Epithelial cell of esophagus (primary cell): ENCODE data around the gene RNF17.
"Not testable (repeated sequence)": the region's sequence is repeated elsewhere in the genome, so short reads cannot be mapped to it uniquely, and the experiment has no call there.

Source experiments
- DNase-seq: peaks from one replicate; pipeline ENCODE4 v3.0.0; 2010; ENCODE audit warnings: low read depth
- H3K4me3 ChIP-seq: 2 replicates; pipeline ENCODE4 v1.5.1; 2011; ENCODE audit warnings: mild to moderate bottlenecking, low read length, control low read depth
- CTCF ChIP-seq: IDR thresholded peaks from 2 replicates; pipeline ENCODE4 v1.5.1; 2011; ENCODE audit warnings: low read depth, mild to moderate bottlenecking, low read length, control low read depth, inconsistent platforms; ENCODE audit not compliant: insufficient read depth; ENCODE audit errors: missing control alignments

RNF17 gene

GRCh38 chr13:24827799-24828198, 63.8 kb downstream of the RNF17 start:
- peak; percentile 65 for DNase-seq
- TF ChIP-seq CTCF = no peak

GRCh38 chr13:24834902-24835510, 71.0 kb downstream of the RNF17 start:
- no peak overlapping the region for H3K4me3 ChIP-seq
- DNase-seq = no peak
- TF ChIP-seq CTCF = no peak

More at GRCh38 chr13:24827799-24828198, 63.8 kb downstream of the RNF17 start:
- no peak overlapping the region for H3K4me3 ChIP-seq

GRCh38 chr13:24837528-24837927, 73.6 kb downstream of the RNF17 start:
- DNase-seq = not testable (repeated sequence)

GRCh38 chr13:24842549-24843274, 78.7 kb downstream of the RNF17 start:
- peak; percentile 67 for DNase-seq
- H3K4me3 ChIP-seq = no peak overlapping the region
- TF ChIP-seq CTCF = no peak

More at GRCh38 chr13:24837528-24837927, 73.6 kb downstream of the RNF17 start:
- H3K4me3 ChIP-seq = not testable (repeated sequence)

- peak; percentile 92 for DNase-seq
- H3K4me3 ChIP-seq = no peak overlapping the region
- no peak for TF ChIP-seq CTCF
Observed at GRCh38 chr13:24851546-24851945, 87.6 kb downstream of the RNF17 start.

GRCh38 chr13:24854311-24854710, 90.3 kb downstream of the RNF17 start:
- H3K4me3 ChIP-seq = no peak overlapping the region
- DNase-seq = peak; percentile 39
- no peak for TF ChIP-seq CTCF

- no peak for TF ChIP-seq CTCF
- no peak overlapping the region for H3K4me3 ChIP-seq
- DNase-seq = no peak
Observed at GRCh38 chr13:24858953-24859352, 95.0 kb downstream of the RNF17 start.
